Chondrocyte (in vitro differentiated cells): ENCODE data around the gene MAP2K5. TPM values are rescaled to one million over a fixed set of nuclear protein-coding genes. Genes with fewer than 3 reads are reported as not detected.

Experiments
- DNase-seq: peaks from one replicate; pipeline ENCODE4 v3.0.0; 2021; ENCODE audit warnings: mixed read lengths, low spot score
- H3K27ac Mint-ChIP-seq: one replicate; pipeline ENCODE4 v1.8.0; 2021; ENCODE audit warnings: mild to moderate bottlenecking, moderate library complexity, mixed read lengths; ENCODE audit not compliant: unreplicated experiment
- H3K27me3 Mint-ChIP-seq: 2 replicates; pipeline ENCODE4 v1.8.0; 2021; ENCODE audit warnings: low read depth, mixed read lengths
- H3K36me3 Mint-ChIP-seq: 2 replicates; pipeline ENCODE4 v1.8.0; 2021; ENCODE audit warnings: low read depth, mixed read lengths
- H3K4me1 Mint-ChIP-seq: 2 replicates; pipeline ENCODE4 v1.8.0; 2021; ENCODE audit warnings: low read depth, mild to moderate bottlenecking, mixed read lengths
- H3K4me3 Mint-ChIP-seq: one replicate; pipeline ENCODE4 v1.8.0; 2021; ENCODE audit warnings: mild to moderate bottlenecking, moderate library complexity, mixed read lengths; ENCODE audit not compliant: unreplicated experiment
- H3K9me3 Mint-ChIP-seq: 2 replicates; pipeline ENCODE4 v1.8.0; 2021; ENCODE audit warnings: low read depth, mixed read lengths
- total RNA-seq: library from RNA; stranded (reverse); gene quantifications from 3 replicates; pipeline ENCODE4 v1.2.1, GENCODE V29; 2021
- TF ChIP-seq, protein P1 (sequence below): fragments of 200-600 bp; sonication (generic); IDR thresholded peaks from 2 replicates; pipeline ENCODE4 v1.5.0; 2021; ENCODE audit warnings: antibody characterized with exemption, mild to moderate bottlenecking, moderate library complexity

The MAP2K5 gene
- total RNA-seq, 1 donor from 2014 or later: 14.0 TPM

DNA sequence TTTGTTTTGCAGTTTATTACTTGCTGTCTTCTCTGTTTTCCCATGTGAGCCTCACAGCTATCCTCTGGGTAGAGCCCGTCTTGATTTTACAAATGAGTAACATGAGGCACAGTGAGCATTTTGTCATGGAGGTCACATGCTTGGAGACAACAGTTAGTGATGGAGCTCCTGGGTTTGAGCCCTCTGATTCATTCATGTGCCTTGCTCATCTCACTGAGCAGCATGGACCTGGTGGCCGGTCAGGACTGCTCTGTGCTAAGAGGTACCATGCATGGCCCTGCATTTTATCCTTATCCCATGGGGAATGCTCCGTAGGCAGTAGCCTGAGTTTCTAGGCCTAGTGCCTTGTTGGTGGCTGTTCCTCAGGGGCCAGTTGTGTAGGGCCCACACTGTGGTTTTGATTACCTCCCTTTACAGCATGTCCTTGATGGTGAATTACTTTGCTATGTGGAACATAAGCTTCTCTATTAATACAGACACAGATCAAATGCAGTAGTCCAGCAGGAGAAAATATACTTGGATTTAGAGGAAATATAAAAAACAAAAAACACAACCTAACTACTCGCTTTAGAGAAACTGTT, 35.6 kb downstream of the MAP2K5 start:
- Mint-ChIP-seq H3K27ac (no peak overlapping the region), H3K4me3 (no peak overlapping the region), H3K4me1 (peaks cover 4% of the 10 kb centered on the region), H3K9me3 (no peaks in the 10 kb centered on the region), H3K36me3 (peaks cover 4% of the 10 kb centered on the region), H3K27me3 (no peaks in the 10 kb centered on the region)
- TF ChIP-seq, protein P1, sequence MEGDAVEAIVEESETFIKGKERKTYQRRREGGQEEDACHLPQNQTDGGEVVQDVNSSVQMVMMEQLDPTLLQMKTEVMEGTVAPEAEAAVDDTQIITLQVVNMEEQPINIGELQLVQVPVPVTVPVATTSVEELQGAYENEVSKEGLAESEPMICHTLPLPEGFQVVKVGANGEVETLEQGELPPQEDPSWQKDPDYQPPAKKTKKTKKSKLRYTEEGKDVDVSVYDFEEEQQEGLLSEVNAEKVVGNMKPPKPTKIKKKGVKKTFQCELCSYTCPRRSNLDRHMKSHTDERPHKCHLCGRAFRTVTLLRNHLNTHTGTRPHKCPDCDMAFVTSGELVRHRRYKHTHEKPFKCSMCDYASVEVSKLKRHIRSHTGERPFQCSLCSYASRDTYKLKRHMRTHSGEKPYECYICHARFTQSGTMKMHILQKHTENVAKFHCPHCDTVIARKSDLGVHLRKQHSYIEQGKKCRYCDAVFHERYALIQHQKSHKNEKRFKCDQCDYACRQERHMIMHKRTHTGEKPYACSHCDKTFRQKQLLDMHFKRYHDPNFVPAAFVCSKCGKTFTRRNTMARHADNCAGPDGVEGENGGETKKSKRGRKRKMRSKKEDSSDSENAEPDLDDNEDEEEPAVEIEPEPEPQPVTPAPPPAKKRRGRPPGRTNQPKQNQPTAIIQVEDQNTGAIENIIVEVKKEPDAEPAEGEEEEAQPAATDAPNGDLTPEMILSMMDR: no peak
- no peak for DNase-seq

DNA sequence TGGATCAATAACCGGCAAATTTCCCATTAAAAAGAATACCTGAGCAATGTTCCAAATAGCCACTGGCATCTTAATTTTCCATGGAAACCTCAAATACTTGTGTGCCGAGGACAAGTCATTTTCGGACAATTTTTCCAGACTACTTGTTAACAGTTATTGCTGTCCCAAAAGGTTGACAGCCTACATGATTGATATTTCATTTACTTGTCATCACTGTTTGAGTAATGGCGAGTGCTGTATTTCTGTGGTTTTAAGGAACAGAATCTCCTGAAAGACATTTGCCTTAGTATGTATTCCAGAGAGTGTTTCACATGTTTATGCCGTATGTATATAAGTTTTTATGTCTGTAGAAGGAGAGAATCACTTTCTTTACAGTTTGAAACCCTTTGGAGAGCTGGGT, 36.7 kb downstream of the MAP2K5 start:
- Mint-ChIP-seq H3K4me3 (no peak overlapping the region), H3K27me3 (no peaks in the 10 kb centered on the region), H3K9me3 (no peaks in the 10 kb centered on the region), H3K27ac (no peak overlapping the region), H3K4me1 (peaks cover 4% of the 10 kb centered on the region), H3K36me3 (peaks cover 4% of the 10 kb centered on the region)
- DNase-seq: no peak
- TF ChIP-seq, protein P1: no peak

GRCh38 chr15:67579967-67580366, 37.5 kb downstream of the MAP2K5 start:
- Mint-ChIP-seq H3K9me3 (no peaks in the 10 kb centered on the region), H3K4me1 (peaks cover 1% of the 10 kb centered on the region), H3K27ac (no peak overlapping the region), H3K4me3 (no peak overlapping the region), H3K27me3 (no peaks in the 10 kb centered on the region), H3K36me3 (peaks cover 2% of the 10 kb centered on the region)
- TF ChIP-seq, protein P1: no peak
- no peak for DNase-seq

- no peak overlapping the region for H3K4me3 Mint-ChIP-seq
- no peak overlapping the region for H3K27ac Mint-ChIP-seq
- TF ChIP-seq, protein P1: no peak
- H3K4me1 Mint-ChIP-seq: no peaks in the 10 kb centered on the region
- no peaks in the 10 kb centered on the region for H3K27me3 Mint-ChIP-seq
- no peaks in the 10 kb centered on the region for H3K9me3 Mint-ChIP-seq
- peaks cover 18% of the 10 kb centered on the region for H3K36me3 Mint-ChIP-seq
- DNase-seq: no peak
These were observed 41.7 kb downstream of the MAP2K5 start for GRCh38 chr15:67584157-67584556.

- no peak for DNase-seq
- Mint-ChIP-seq H3K27ac (no peak overlapping the region), H3K9me3 (no peaks in the 10 kb centered on the region), H3K27me3 (no peaks in the 10 kb centered on the region), H3K4me3 (no peak overlapping the region), H3K4me1 (no peaks in the 10 kb centered on the region), H3K36me3 (peaks cover 19% of the 10 kb centered on the region)
- TF ChIP-seq, protein P1: no peak
These were observed 43.2 kb downstream of the MAP2K5 start for GRCh38 chr15:67585681-67586080.
